HCT116 (cell line): ENCODE results near the gene SNCA.

Source experiments
- ATF3 ChIP-seq: IDR thresholded peaks from 2 replicates; pipeline ENCODE4 v1.6.1; 2012
- EZH2 ChIP-seq: fragments of 200-600 bp; sonication (generic); IDR thresholded peaks from 2 replicates; pipeline ENCODE4 v1.6.1; 2017; ENCODE audit warnings: antibody characterized with exemption, mixed run types
- EZH2phosphoT487 ChIP-seq: fragments of 200-600 bp; IDR thresholded peaks from 2 replicates; pipeline ENCODE4 v1.6.1; 2018; ENCODE audit warnings: antibody characterized with exemption, borderline replicate concordance
- JUND ChIP-seq: IDR thresholded peaks from 2 replicates; pipeline ENCODE4 v1.6.1; 2012
- POLR2A ChIP-seq: IDR thresholded peaks from 2 replicates; pipeline ENCODE4 v1.7.0; 2011; ENCODE audit warnings: borderline replicate concordance; ENCODE audit not compliant: insufficient read depth, insufficient read length; ENCODE audit errors: extremely low read depth
- POLR2AphosphoS5 ChIP-seq: IDR thresholded peaks from 2 replicates; pipeline ENCODE4 v1.6.1; 2011; ENCODE audit warnings: mild to moderate bottlenecking, low read depth, low read length, moderate library complexity
- SIN3A ChIP-seq: IDR thresholded peaks from 2 replicates; pipeline ENCODE4 v1.6.1; 2012; ENCODE audit warnings: low read depth
- SRF ChIP-seq: IDR thresholded peaks from 2 replicates; pipeline ENCODE4 v1.6.1; 2012; ENCODE audit warnings: low read depth
- TF ChIP-seq, protein P1 (sequence below), 3 experiments: fragments of 200-600 bp in 1 of 3; sonication (generic) in 1 of 3; IDR thresholded peaks in 2 of 3; conservative IDR thresholded peaks in 1 of 3; 2 replicates each; pipeline ENCODE4 v1.5.1; 2012 to 2017; ENCODE audit warnings: low read depth in 2 of 3, low read length in 2 of 3, antibody characterized with exemption in 1 of 3, borderline replicate concordance in 1 of 3, control low read depth in 1 of 3, mild to moderate bottlenecking in 1 of 3, mixed read lengths in 1 of 3, mixed run types in 1 of 3, moderate library complexity in 1 of 3; ENCODE audit not compliant: insufficient read depth in 1 of 3
- TF ChIP-seq, protein P2 (sequence below): IDR thresholded peaks from 2 replicates; pipeline ENCODE4 v1.6.1; 2012; ENCODE audit warnings: low read depth
- TF ChIP-seq, protein P3 (sequence below): IDR thresholded peaks from 2 replicates; pipeline ENCODE4 v1.6.1; 2011; ENCODE audit warnings: mild to moderate bottlenecking, low read length, moderate library complexity; ENCODE audit not compliant: insufficient replicate concordance; ENCODE audit errors: extremely low read depth
- TF ChIP-seq, protein P4 (sequence below): IDR thresholded peaks from 2 replicates; pipeline ENCODE4 v1.6.1; 2012

DNA sequence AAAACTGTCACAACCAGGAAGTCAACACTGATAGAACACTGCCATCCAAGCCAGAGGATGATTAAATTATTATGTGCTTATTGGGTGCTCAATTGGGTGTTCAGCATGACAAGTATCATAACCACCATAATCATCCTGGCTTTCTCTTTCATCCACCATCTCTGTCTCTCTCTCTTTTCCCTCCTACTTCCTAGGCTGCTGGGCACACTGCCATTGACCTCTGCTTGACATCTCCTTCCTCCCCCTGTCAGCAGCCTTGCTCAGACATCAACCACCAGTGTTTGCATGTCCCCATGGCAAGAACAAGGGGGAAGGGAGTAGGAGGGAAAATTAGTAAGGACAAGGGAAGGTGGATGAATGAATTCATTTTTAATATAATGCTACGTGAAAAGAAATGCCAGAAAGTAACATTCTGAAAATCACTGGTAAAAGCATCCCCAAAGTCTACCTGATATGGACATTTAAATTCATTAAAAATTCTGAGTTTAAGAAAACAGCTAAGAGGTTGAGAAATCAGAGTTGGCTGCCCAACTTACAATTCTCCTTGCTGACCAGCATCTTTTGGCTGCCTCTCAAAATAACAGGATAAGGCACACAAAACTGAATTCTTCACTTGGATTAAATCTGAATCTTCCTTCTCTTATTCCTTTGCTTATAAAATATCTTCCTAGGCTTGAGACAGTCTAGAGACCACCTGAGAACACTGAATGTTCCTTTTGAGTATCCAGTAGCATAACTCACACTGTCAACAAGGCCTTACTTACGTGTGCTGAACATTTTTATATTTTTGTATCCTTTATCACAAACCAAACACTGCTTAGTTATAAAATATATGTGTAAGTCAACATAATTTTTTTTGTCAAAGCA, 48.5 kb downstream of the SNCA start:
- no peak for TF ChIP-seq POLR2AphosphoS5
- TF ChIP-seq, protein P1, sequence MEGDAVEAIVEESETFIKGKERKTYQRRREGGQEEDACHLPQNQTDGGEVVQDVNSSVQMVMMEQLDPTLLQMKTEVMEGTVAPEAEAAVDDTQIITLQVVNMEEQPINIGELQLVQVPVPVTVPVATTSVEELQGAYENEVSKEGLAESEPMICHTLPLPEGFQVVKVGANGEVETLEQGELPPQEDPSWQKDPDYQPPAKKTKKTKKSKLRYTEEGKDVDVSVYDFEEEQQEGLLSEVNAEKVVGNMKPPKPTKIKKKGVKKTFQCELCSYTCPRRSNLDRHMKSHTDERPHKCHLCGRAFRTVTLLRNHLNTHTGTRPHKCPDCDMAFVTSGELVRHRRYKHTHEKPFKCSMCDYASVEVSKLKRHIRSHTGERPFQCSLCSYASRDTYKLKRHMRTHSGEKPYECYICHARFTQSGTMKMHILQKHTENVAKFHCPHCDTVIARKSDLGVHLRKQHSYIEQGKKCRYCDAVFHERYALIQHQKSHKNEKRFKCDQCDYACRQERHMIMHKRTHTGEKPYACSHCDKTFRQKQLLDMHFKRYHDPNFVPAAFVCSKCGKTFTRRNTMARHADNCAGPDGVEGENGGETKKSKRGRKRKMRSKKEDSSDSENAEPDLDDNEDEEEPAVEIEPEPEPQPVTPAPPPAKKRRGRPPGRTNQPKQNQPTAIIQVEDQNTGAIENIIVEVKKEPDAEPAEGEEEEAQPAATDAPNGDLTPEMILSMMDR (IDR thresholded peaks at IDR 0.05 in 2 of 3, conservative IDR thresholded peaks at IDR 0.05 in 1 of 3; ENCODE audit: borderline replicate concordance in 1 of 3, insufficient read depth in 1 of 3, low read depth in 2 of 3, low read length in 2 of 3) = no peak
- no peak for TF ChIP-seq POLR2A
- no peak for TF ChIP-seq EZH2
- no peak for TF ChIP-seq ATF3
- TF ChIP-seq, protein P2, sequence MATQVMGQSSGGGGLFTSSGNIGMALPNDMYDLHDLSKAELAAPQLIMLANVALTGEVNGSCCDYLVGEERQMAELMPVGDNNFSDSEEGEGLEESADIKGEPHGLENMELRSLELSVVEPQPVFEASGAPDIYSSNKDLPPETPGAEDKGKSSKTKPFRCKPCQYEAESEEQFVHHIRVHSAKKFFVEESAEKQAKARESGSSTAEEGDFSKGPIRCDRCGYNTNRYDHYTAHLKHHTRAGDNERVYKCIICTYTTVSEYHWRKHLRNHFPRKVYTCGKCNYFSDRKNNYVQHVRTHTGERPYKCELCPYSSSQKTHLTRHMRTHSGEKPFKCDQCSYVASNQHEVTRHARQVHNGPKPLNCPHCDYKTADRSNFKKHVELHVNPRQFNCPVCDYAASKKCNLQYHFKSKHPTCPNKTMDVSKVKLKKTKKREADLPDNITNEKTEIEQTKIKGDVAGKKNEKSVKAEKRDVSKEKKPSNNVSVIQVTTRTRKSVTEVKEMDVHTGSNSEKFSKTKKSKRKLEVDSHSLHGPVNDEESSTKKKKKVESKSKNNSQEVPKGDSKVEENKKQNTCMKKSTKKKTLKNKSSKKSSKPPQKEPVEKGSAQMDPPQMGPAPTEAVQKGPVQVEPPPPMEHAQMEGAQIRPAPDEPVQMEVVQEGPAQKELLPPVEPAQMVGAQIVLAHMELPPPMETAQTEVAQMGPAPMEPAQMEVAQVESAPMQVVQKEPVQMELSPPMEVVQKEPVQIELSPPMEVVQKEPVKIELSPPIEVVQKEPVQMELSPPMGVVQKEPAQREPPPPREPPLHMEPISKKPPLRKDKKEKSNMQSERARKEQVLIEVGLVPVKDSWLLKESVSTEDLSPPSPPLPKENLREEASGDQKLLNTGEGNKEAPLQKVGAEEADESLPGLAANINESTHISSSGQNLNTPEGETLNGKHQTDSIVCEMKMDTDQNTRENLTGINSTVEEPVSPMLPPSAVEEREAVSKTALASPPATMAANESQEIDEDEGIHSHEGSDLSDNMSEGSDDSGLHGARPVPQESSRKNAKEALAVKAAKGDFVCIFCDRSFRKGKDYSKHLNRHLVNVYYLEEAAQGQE = no peak
- TF ChIP-seq SRF = no peak
- TF ChIP-seq JUND = no peak
- TF ChIP-seq SIN3A = no peak
- TF ChIP-seq, protein P3, sequence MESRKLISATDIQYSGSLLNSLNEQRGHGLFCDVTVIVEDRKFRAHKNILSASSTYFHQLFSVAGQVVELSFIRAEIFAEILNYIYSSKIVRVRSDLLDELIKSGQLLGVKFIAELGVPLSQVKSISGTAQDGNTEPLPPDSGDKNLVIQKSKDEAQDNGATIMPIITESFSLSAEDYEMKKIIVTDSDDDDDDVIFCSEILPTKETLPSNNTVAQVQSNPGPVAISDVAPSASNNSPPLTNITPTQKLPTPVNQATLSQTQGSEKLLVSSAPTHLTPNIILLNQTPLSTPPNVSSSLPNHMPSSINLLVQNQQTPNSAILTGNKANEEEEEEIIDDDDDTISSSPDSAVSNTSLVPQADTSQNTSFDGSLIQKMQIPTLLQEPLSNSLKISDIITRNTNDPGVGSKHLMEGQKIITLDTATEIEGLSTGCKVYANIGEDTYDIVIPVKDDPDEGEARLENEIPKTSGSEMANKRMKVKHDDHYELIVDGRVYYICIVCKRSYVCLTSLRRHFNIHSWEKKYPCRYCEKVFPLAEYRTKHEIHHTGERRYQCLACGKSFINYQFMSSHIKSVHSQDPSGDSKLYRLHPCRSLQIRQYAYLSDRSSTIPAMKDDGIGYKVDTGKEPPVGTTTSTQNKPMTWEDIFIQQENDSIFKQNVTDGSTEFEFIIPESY = no peak
- TF ChIP-seq, protein P4, sequence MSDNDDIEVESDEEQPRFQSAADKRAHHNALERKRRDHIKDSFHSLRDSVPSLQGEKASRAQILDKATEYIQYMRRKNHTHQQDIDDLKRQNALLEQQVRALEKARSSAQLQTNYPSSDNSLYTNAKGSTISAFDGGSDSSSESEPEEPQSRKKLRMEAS = no peak
- TF ChIP-seq EZH2phosphoT487 = no peak
